ENCODE measurements around the gene AGMO. TPM values are rescaled to one million over a fixed set of nuclear protein-coding genes. Genes with fewer than 3 reads are reported as not detected.

Gene AGMO
- polyA plus RNA-seq, 3 donors, result not detected

GRCh38 chr7:15234431-15234830 lies 327.4 kb downstream of the AGMO start:
- Histone ChIP-seq H2AFZ (ENCODE audit: insufficient read depth, low read depth, low read length, poor library complexity, severe bottlenecking) (no peak overlapping the region), H3K9me3 (replicated peaks in 1 of 2; ENCODE audit: control insufficient read depth in 1 of 2, insufficient read depth in 1 of 2, low read length in 2 of 2) (peaks cover 0 to 10% of the 10 kb centered on the region in 2 donors), H3K27me3 (ENCODE audit: control insufficient read depth in 2 of 2, insufficient read depth in 2 of 2, low read length in 2 of 2) (no peaks in the 10 kb centered on the region), H3K4me1 (ENCODE audit: control insufficient read depth in 1 of 2, insufficient read depth in 2 of 2, low read length in 2 of 2) (peaks cover 0 to 15% of the 10 kb centered on the region in 2 donors), H3K27ac (ENCODE audit: low read depth in 1 of 2, low read length in 2 of 2) (no peak overlapping the region), H3K36me3 (replicated peaks in 1 of 2; ENCODE audit: control insufficient read depth in 1 of 2, insufficient read depth in 2 of 2, low read length in 2 of 2) (no peaks in the 10 kb centered on the region), H3K4me3 (replicated peaks in 1 of 3; ENCODE audit: low read depth in 2 of 3, low read length in 3 of 3) (no peak overlapping the region), H3K4me2 (replicated peaks; ENCODE audit: extremely low read depth, low read length, poor library complexity, severe bottlenecking) (no peak overlapping the region), H3K9ac (ENCODE audit: insufficient read depth, low read length, poor library complexity, severe bottlenecking) (no peak overlapping the region), H4K20me1 (ENCODE audit: insufficient read depth, low read length) (no peaks in the 10 kb centered on the region), H3K79me2 (ENCODE audit: insufficient read depth, low read length) (no peaks in the 10 kb centered on the region)
- no peak for DNase-seq
- no peak for TF ChIP-seq CTCF (IDR thresholded peaks at IDR 0.05)
- H3K36me3 Mint-ChIP-seq, result no peaks in the 10 kb centered on the region
- peaks cover 0 to 8% (median 6%) of the 10 kb centered on the region in 7 donors for H3K9me3 Mint-ChIP-seq
- H3K27ac Mint-ChIP-seq, result no peak overlapping the region
- WGBS (ENCODE audit: insufficient coverage), result no CpG with 5 or more reads among the region's 3 CpGs
- H3K4me3 Mint-ChIP-seq, result no peak overlapping the region
- intact Hi-C loops (cut with micrococcal nuclease), result loop anchor here in 1 of 2 donors (10.0 kb wide), 1 partner anchor 60 kb away; no protein-coding TSS in a partner anchor
- H3K27me3 Mint-ChIP-seq (ENCODE audit: low read depth in 3 of 3), result peaks cover 0 to 1% (median 0%) of the 10 kb centered on the region in 3 donors
- H3K4me1 Mint-ChIP-seq, result peaks cover 21% of the 10 kb centered on the region

DNA sequence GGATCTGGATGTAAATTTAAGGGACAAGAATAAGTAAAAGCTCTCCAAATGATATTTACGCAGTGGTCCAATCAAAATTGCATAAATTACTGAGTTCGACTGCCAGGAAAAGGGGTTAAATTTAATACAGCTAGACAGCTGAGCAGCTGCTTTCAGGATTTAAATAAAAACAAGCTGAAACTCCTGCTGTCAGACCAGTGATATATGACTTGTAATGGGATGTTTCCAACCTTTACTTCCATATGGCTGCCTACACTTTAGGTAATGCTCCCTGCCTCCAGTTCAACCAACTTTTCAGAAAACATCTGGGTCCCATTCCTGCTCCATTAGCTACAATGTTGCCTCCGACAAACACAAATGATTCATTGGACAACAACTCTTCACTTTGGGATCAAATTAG lies 333.0 kb downstream of the AGMO start:
- Histone ChIP-seq H3K9me3 (replicated peaks in 1 of 2; ENCODE audit: control insufficient read depth in 1 of 2, insufficient read depth in 1 of 2, low read length in 2 of 2) (peaks cover 0 to 5% of the 10 kb centered on the region in 2 donors), H3K36me3 (replicated peaks in 1 of 2; ENCODE audit: control insufficient read depth in 1 of 2, insufficient read depth in 2 of 2, low read length in 2 of 2) (no peaks in the 10 kb centered on the region), H3K4me1 (ENCODE audit: control insufficient read depth in 1 of 2, insufficient read depth in 2 of 2, low read length in 2 of 2) (no peaks in the 10 kb centered on the region), H3K4me2 (replicated peaks; ENCODE audit: extremely low read depth, low read length, poor library complexity, severe bottlenecking) (no peak overlapping the region), H3K4me3 (replicated peaks in 1 of 3; ENCODE audit: low read depth in 2 of 3, low read length in 3 of 3) (no peak overlapping the region), H3K27me3 (ENCODE audit: control insufficient read depth in 2 of 2, insufficient read depth in 2 of 2, low read length in 2 of 2) (no peaks in the 10 kb centered on the region), H2AFZ (ENCODE audit: insufficient read depth, low read depth, low read length, poor library complexity, severe bottlenecking) (no peak overlapping the region), H3K9ac (ENCODE audit: insufficient read depth, low read length, poor library complexity, severe bottlenecking) (no peak overlapping the region), H3K79me2 (ENCODE audit: insufficient read depth, low read length) (no peaks in the 10 kb centered on the region), H4K20me1 (ENCODE audit: insufficient read depth, low read length) (no peaks in the 10 kb centered on the region), H3K27ac (ENCODE audit: low read depth in 1 of 2, low read length in 2 of 2) (no peak overlapping the region)
- peaks cover 0 to 3% (median 0%) of the 10 kb centered on the region in 3 donors for H3K27me3 Mint-ChIP-seq (ENCODE audit: low read depth in 3 of 3)
- H3K4me1 Mint-ChIP-seq, result no peaks in the 10 kb centered on the region
- DNase-seq, result no peak
- no peak overlapping the region for H3K4me3 Mint-ChIP-seq
- intact Hi-C loops (cut with micrococcal nuclease), result no loop called here
- no peak for TF ChIP-seq CTCF (IDR thresholded peaks at IDR 0.05)
- 80% methylated on average over 1 of the region's 3 CpGs for WGBS (ENCODE audit: insufficient coverage)
- H3K27ac Mint-ChIP-seq, result no peak overlapping the region
- H3K9me3 Mint-ChIP-seq, result peaks cover 2 to 9% (median 5%) of the 10 kb centered on the region in 7 donors
- no peaks in the 10 kb centered on the region for H3K36me3 Mint-ChIP-seq
